ENCODE results near the gene RBM20. TPM values are rescaled to one million over a fixed set of nuclear protein-coding genes. Genes with fewer than 3 reads are reported as not detected.

RBM20 gene
- total and polyA plus RNA-seq, 10 of the 15 experiments (the other 5 are each of a cell fraction or from before 2014, with no cell fraction given), result 0.04 to 0.26 (median 0.15) TPM

DNA sequence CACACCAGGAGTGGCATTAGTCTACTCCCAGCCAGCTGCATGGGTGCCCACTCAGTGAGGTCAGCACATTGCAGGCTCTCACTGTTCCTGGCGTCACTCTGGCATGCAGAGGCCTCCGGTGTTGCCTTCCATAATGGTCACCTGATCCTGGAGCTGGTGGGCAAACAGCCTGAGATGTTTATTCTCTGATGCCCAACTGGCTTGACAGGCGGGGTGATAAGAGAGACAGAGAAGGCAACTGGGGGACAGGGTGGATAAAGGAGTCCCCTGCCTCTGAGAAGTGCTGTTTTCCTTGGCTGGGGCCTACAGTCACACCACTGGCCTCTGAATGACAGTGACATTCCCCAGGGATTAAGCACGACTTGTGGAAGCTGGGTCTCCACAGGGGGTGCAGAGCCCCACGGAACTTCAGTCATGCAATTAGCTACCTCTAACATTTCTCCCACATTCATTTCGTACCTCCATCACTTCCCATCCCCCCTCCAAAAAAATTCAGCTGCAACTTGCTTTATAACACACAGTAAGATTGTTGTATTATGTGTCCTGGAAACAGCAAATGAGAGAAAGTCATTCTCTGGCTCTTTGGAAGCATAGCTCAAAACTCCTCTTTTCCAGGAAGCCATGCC lies 7.1 kb upstream of the RBM20 start:
- H3K9ac ChIP-seq (ENCODE audit: control insufficient read depth, insufficient read depth, low read length), result no peak overlapping the region
- H3K4me1 ChIP-seq (ENCODE audit: control insufficient read depth, insufficient read depth, low read length), result peaks cover 4% of the 10 kb centered on the region; the same call in 1 of the 2 replicates
- H3K27ac ChIP-seq (ENCODE audit: control insufficient read depth, insufficient read depth), result no peak overlapping the region
- H3K36me3 ChIP-seq (ENCODE audit: control insufficient read depth in 2 of 2, insufficient read depth in 2 of 2, low read length in 1 of 2), result no peaks in the 10 kb centered on the region
- WGBS (ENCODE audit: insufficient coverage, insufficient replicate concordance, low lambda C conversion rate, missing lambda C conversion rate), result 24% methylated on average over 6 of the region's 6 CpGs
- TF ChIP-seq SMAD1 (IDR thresholded peaks at IDR 0.05; ENCODE audit: low read depth, partially characterized antibody), result no peak
- TF ChIP-seq HDAC6 (IDR thresholded peaks at IDR 0.05; ENCODE audit: unreplicated experiment), result no peak
- no peak for TF ChIP-seq MTA2 (IDR thresholded peaks at IDR 0.05; ENCODE audit: low read depth)
- TF ChIP-seq SP1 (IDR thresholded peaks at IDR 0.05; ENCODE audit: low read depth, low read length), result no peak
- no peak for TF ChIP-seq NRF1 (conservative IDR thresholded peaks at IDR 0.05; ENCODE audit: low read depth, low read length)
- TF ChIP-seq KAT2A (conservative IDR thresholded peaks at IDR 0.05; ENCODE audit: control insufficient read depth, low read depth, low read length), result no peak
- TF ChIP-seq CBX5 (IDR thresholded peaks at IDR 0.05; ENCODE audit: low read depth), result no peak
- no peak for TF ChIP-seq SREBF2 (IDR thresholded peaks at IDR 0.05; ENCODE audit: low read length)
- TF ChIP-seq TCF7 (IDR thresholded peaks at IDR 0.05; ENCODE audit: borderline replicate concordance), result no peak
- no peak for TF ChIP-seq JUND (IDR thresholded peaks at IDR 0.05; ENCODE audit: low read depth, low read length)
- no peak for TF ChIP-seq ZNF687 (IDR thresholded peaks at IDR 0.05)
- TF ChIP-seq ZNF384 (IDR thresholded peaks at IDR 0.05; ENCODE audit: borderline replicate concordance, low read depth, low read length), result no peak
- TF ChIP-seq, protein P1, sequence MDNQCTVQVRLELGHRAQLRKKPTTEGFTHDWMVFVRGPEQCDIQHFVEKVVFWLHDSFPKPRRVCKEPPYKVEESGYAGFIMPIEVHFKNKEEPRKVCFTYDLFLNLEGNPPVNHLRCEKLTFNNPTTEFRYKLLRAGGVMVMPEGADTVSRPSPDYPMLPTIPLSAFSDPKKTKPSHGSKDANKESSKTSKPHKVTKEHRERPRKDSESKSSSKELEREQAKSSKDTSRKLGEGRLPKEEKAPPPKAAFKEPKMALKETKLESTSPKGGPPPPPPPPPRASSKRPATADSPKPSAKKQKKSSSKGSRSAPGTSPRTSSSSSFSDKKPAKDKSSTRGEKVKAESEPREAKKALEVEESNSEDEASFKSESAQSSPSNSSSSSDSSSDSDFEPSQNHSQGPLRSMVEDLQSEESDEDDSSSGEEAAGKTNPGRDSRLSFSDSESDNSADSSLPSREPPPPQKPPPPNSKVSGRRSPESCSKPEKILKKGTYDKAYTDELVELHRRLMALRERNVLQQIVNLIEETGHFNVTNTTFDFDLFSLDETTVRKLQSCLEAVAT (IDR thresholded peaks at IDR 0.05), result no peak
- TF ChIP-seq PAX5 (IDR thresholded peaks at IDR 0.05; ENCODE audit: borderline replicate concordance, low read depth, low read length), result no peak
- TF ChIP-seq, protein P2, sequence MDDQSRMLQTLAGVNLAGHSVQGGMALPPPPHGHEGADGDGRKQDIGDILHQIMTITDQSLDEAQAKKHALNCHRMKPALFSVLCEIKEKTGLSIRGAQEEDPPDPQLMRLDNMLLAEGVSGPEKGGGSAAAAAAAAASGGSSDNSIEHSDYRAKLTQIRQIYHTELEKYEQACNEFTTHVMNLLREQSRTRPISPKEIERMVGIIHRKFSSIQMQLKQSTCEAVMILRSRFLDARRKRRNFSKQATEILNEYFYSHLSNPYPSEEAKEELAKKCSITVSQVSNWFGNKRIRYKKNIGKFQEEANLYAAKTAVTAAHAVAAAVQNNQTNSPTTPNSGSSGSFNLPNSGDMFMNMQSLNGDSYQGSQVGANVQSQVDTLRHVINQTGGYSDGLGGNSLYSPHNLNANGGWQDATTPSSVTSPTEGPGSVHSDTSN (IDR thresholded peaks at IDR 0.05; ENCODE audit: insufficient replicate concordance, low read depth, low read length), result no peak
- no peak for TF ChIP-seq EZH2 (IDR thresholded peaks at IDR 0.05; ENCODE audit: borderline replicate concordance, control insufficient read depth, low read depth, low read length)
- no peak for TF ChIP-seq RELA (IDR thresholded peaks at IDR 0.05; ENCODE audit: borderline replicate concordance, partially characterized antibody)
- no peak for TF ChIP-seq BCL11A (IDR thresholded peaks at IDR 0.05; ENCODE audit: low read depth, low read length)
- TF ChIP-seq RAD21 (IDR thresholded peaks at IDR 0.05; ENCODE audit: insufficient read depth, low read depth, low read length), result no peak
- POLR2A ChIA-PET, result no interaction called here
- no peaks in the 10 kb centered on the region for H4K20me1 ChIP-seq (ENCODE audit: control insufficient read depth, insufficient read depth)
- H3K4me2 ChIP-seq (ENCODE audit: control insufficient read depth, insufficient read depth), result no peak overlapping the region
- H3K79me2 ChIP-seq (ENCODE audit: control insufficient read depth, insufficient read depth, low read length), result no peaks in the 10 kb centered on the region
- DNase-seq (ENCODE audit: low read depth, low spot score) (no peak), FAIRE-seq (no peak), ATAC-seq (no peak)
- no TSS peak for BruUV-seq (replicated peaks)
- peaks cover 0 to 3% of the 10 kb centered on the region in 2 experiments; a peak in 2 of 4 replicates for H3K27me3 ChIP-seq (replicated peaks in 1 of 2; ENCODE audit: control insufficient read depth in 2 of 2, insufficient read depth in 2 of 2, low read length in 1 of 2)
- in situ Hi-C loops (cut with MboI), result no loop called here
- intact Hi-C loops (cut with micrococcal nuclease; ENCODE audit: unreplicated experiment), result no loop called here
- no peaks in the 10 kb centered on the region for H3K9me3 ChIP-seq (replicated peaks; ENCODE audit: control insufficient read depth, insufficient read depth, low read length)
- RAD21 ChIA-PET (ENCODE audit: unreplicated experiment), result no interaction called here
- H3K4me3 ChIP-seq, result no peak overlapping the region
- CTCF ChIA-PET, result interaction anchor here (1.6 kb wide), 1 partner anchor 35 kb away, joined by 7 read pairs; no protein-coding TSS in a partner anchor
- SMC1A ChIA-PET (ENCODE audit: uncharacterized antibody, unreplicated experiment), result interaction anchor here (1.8 kb wide), 1 partner anchor 21 kb away, joined by 11 read pairs; no protein-coding TSS in a partner anchor
- no peak overlapping the region for H2AFZ ChIP-seq (ENCODE audit: control insufficient read depth, low read depth, low read length)

Measured in GM12878 (cell line).